Small intestine (tissue), 7 donors: ENCODE data around the gene TMEM41A. TPM values are rescaled to one million over a fixed set of nuclear protein-coding genes. Genes with fewer than 3 reads are reported as not detected.

Experiments used
- DNase-seq, 2 donors: peaks; one replicate each; pipeline versions ENCODE4 v3.0.0 to v3.0.0-alpha.2; 2013
- FAIRE-seq: peaks from 2 replicates; lab custom pipeline; 2012; peaks lifted over from hg19 to GRCh38; lab: Jason Lieb, UNC
- H3K27ac ChIP-seq, 3 donors: one replicate each; pipeline ENCODE4 v1.5.1; 2013; ENCODE audit warnings: low read length in 2 of 3, mild to moderate bottlenecking in 2 of 3, control low read depth in 1 of 3, inconsistent platforms in 1 of 3, low read depth in 1 of 3, moderate library complexity in 1 of 3
- H3K27me3 ChIP-seq, 3 donors: one replicate each; pipeline ENCODE4 v1.6.1; 2013; ENCODE audit warnings: low read length in 3 of 3, inconsistent platforms in 1 of 3; ENCODE audit not compliant: control insufficient read depth in 3 of 3, insufficient read depth in 3 of 3
- H3K36me3 ChIP-seq, 3 donors: one replicate each; pipeline ENCODE4 v1.6.1; 2013; ENCODE audit warnings: low read length in 3 of 3, inconsistent platforms in 1 of 3, low read depth in 1 of 3, mild to moderate bottlenecking in 1 of 3, moderate library complexity in 1 of 3; ENCODE audit not compliant: control insufficient read depth in 3 of 3, insufficient read depth in 2 of 3
- H3K4me1 ChIP-seq, 3 donors: one replicate each; pipeline ENCODE4 v1.6.1; 2013; ENCODE audit warnings: low read length in 2 of 3, inconsistent platforms in 1 of 3, low read depth in 1 of 3, mild to moderate bottlenecking in 1 of 3, moderate library complexity in 1 of 3; ENCODE audit not compliant: control insufficient read depth in 3 of 3, insufficient read depth in 2 of 3
- H3K4me3 ChIP-seq, 3 donors: one replicate each; pipeline ENCODE4 v1.5.1; 2013; ENCODE audit warnings: low read length in 3 of 3, control low read depth in 1 of 3, inconsistent platforms in 1 of 3, low read depth in 1 of 3, mild to moderate bottlenecking in 1 of 3, moderate library complexity in 1 of 3
- H3K9me3 ChIP-seq, 2 donors: one replicate each; pipeline ENCODE4 v1.6.1; 2013; ENCODE audit warnings: low read depth in 1 of 2, low read length in 1 of 2; ENCODE audit not compliant: control insufficient read depth in 2 of 2, insufficient read depth in 1 of 2
- whole genome bisulfite sequencing, 3 donors: extraction: QIAGEN DNeasy Blood & Tissue Kit; methylation state at CpG; one replicate each; pipeline ENCODE4 v1.1.7; 2013; 5-methylcytosine and 5-hydroxymethylcytosine counted together
- polyA plus RNA-seq, 4 donors: library from polyadenylated mRNA; stranded (reverse) in 3 of 4; unstranded in 1 of 4; fragments of 200-250 nt in 3 of 4; fragments of 120-200 nt in 1 of 4; gene quantifications; one replicate each; pipeline versions ENCODE4 v1.2.1 to v1.2.3, GENCODE V29; 2013
- donor health status: healthy with polysubstance abuse.
- donor health status: control.
- donor health status: control.
- donor health status: Bipolar disorder and iron deficiency.
- donor health status: healthy.

TMEM41A gene
- polyA plus RNA-seq, 4 donors, result 20.5 to 75.1 (median 37.8) TPM

DNA sequence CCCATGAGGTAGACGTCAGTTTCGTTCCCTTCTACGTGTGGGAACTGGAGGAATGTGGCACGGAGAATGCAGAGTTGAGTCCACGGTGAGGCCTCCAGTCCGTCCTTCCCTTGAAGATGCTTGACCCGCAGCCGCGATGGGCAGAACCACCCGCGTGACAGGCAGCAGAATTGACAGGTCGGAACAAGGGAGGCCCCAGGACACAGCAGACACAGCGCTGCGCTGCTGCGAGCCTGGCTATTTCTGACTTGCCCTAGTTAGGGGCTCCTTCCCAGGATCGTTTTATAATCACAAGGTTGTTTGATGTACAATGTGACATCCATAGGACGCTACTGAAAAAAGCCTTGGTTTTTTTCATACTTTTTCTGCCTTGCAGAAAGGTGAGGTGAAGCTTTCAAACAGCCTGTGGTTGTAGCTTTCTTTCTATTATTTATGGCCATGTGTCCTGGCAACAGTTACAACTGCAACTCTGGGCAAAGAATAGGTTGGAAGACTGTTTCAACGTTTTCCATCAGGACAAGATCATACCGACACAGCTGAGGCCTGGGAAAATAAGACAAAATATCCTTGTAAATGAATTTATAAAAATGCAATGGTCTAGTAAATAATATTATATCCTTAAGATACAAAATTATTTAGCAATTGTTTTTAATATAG, 9.6 kb upstream of the TMEM41A start:
- Histone ChIP-seq H3K27ac (no peak overlapping the region), H3K27me3 (no peaks in the 10 kb centered on the region), H3K4me1 (peaks cover 0 to 10% (median 2%) of the 10 kb centered on the region in 3 donors), H3K4me3 (no peak overlapping the region), H3K36me3 (peaks cover 0 to 14% (median 9%) of the 10 kb centered on the region in 3 donors), H3K9me3 (no peaks in the 10 kb centered on the region)
- no peak for DNase-seq
- no peak for FAIRE-seq
- 86 to 91% (median 91%) methylated on average over 19 of the region's 19 CpGs for WGBS, 3 donors

DNA sequence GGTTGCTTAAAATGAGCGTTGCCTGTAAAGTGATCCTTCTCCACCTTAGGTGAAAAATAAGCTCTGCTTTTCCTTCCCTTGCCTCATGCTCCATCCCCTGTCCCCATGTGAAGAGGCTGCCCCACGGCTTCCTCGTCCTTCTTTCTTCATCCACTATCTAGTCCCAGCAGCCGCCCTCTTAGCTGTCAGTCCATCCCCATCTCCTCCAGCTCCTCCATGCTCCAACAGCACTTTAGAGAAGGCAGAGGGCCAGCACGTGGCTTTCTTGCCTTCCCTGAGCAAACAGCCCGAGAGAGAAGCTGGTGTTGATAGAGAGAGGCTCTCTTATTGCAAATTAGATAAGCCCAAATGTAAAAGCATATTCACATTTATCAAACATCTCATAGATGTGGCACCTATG, 9.0 kb upstream of the TMEM41A start:
- no peaks in the 10 kb centered on the region for H3K9me3 ChIP-seq
- H3K27ac ChIP-seq, result no peak overlapping the region
- WGBS, 3 donors, result 70 to 82% (median 76%) methylated on average over 6 of the region's 6 CpGs
- no peak overlapping the region for H3K4me3 ChIP-seq
- no peaks in the 10 kb centered on the region for H3K27me3 ChIP-seq
- no peak for FAIRE-seq
- DNase-seq, result no peak
- H3K36me3 ChIP-seq, result peaks cover 0 to 11% (median 7%) of the 10 kb centered on the region in 3 donors
- peaks cover 0 to 15% (median 2%) of the 10 kb centered on the region in 3 donors for H3K4me1 ChIP-seq

- Histone ChIP-seq H3K36me3 (peaks cover 0 to 10% (median 5%) of the 10 kb centered on the region in 3 donors), H3K27ac (no peak overlapping the region), H3K4me3 (no peak overlapping the region), H3K9me3 (no peaks in the 10 kb centered on the region), H3K27me3 (no peaks in the 10 kb centered on the region), H3K4me1 (peaks cover 0 to 22% (median 4%) of the 10 kb centered on the region in 3 donors)
- FAIRE-seq, result no peak
- DNase-seq, result no peak
- WGBS, 3 donors, result 47 to 62% (median 50%) methylated on average over 3 of the region's 3 CpGs
Observed at GRCh38 chr3:185504636-185505035, 5.8 kb upstream of the TMEM41A start.

- WGBS, 3 donors, result 13 to 42% (median 23%) methylated on average over 1 of the region's 1 CpG
- DNase-seq (peak; percentile 79 to 88), FAIRE-seq (no peak)
- no peak overlapping the region for H3K4me3 ChIP-seq
- H3K9me3 ChIP-seq, result peaks cover 0 to 3% of the 10 kb centered on the region in 2 donors
- H3K27me3 ChIP-seq, result no peaks in the 10 kb centered on the region
- H3K36me3 ChIP-seq, result peaks cover 0 to 10% (median 5%) of the 10 kb centered on the region in 3 donors
- H3K27ac ChIP-seq, result peak overlapping the region; percentile 25 to 70 (median 45)
- peaks cover 0 to 26% (median 4%) of the 10 kb centered on the region in 3 donors for H3K4me1 ChIP-seq
Observed at GRCh38 chr3:185503521-185503920, 4.7 kb upstream of the TMEM41A start.

DNA sequence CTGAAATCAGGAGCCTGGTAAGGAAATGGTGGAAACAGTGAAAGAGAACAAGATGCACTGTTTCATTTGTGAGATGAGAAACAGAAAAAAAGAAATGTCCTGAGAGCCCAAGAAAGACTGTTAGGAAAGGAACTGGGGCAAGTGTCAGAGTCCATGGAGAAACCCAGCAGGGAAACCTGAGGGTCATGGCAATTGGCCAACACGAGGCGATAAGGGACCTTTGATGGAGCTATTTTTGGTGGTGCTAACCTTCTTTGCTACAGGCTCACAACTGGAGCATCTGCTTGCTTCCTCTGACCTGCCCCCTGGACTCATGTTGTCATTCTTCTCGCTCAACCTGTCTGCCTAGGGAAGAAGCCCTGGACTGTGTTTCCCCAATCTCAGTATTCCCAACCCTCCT, 4.2 kb upstream of the TMEM41A start:
- no peak for FAIRE-seq
- Histone ChIP-seq H3K9me3 (peaks cover 0 to 3% of the 10 kb centered on the region in 2 donors), H3K4me3 (no peak overlapping the region), H3K4me1 (peaks cover 0 to 26% (median 4%) of the 10 kb centered on the region in 3 donors), H3K27ac (peak overlapping the region; percentile 11 to 70 (median 55)), H3K36me3 (peaks cover 0 to 5% (median under 1%) of the 10 kb centered on the region in 3 donors), H3K27me3 (no peaks in the 10 kb centered on the region)
- WGBS, 3 donors, result 6 to 55% (median 24%) methylated on average over 3 of the region's 3 CpGs
- peak; percentile 74 to 85 for DNase-seq

DNA sequence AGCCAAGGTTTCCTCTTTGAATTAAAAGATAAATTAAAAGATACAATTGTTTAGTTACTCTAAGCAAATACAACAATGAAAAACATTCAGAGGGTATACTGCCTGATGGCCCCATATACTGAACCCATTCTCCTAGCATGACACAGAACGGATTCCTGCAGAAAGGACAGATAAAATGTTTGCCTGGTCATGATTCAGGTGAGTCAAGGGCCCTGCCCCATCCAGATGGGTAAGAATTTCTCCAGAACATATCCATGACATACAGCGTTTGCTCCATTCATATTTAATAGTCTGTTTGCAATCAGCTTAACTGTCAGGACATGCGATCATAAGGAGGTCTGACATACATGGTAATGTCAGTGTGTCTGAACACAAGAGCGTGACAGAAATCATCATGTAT, 8.6 kb downstream of the TMEM41A start:
- Histone ChIP-seq H3K4me1 (peaks cover 0 to 23% (median 0%) of the 10 kb centered on the region in 3 donors), H3K27me3 (no peaks in the 10 kb centered on the region), H3K27ac (peak overlapping the region in 1 of 3 donors; percentile 77), H3K9me3 (no peaks in the 10 kb centered on the region), H3K4me3 (no peak overlapping the region), H3K36me3 (peaks cover 10 to 48% (median 28%) of the 10 kb centered on the region in 3 donors)
- no peak for DNase-seq
- WGBS, 3 donors, result 70 to 85% (median 80%) methylated on average over 4 of the region's 4 CpGs
- no peak for FAIRE-seq

GRCh38 chr3:185489462-185489861, 9.4 kb downstream of the TMEM41A start:
- no peak overlapping the region for H3K4me3 ChIP-seq
- no peaks in the 10 kb centered on the region for H3K27me3 ChIP-seq
- DNase-seq (peak; percentile 91 to 94), FAIRE-seq (no peak)
- peaks cover 6 to 43% (median 24%) of the 10 kb centered on the region in 3 donors for H3K36me3 ChIP-seq
- H3K4me1 ChIP-seq, result peaks cover 0 to 23% (median 0%) of the 10 kb centered on the region in 3 donors
- 18 to 59% (median 30%) methylated on average over 3 of the region's 3 CpGs for WGBS, 3 donors
- H3K9me3 ChIP-seq, result no peaks in the 10 kb centered on the region
- peak overlapping the region in 1 of 3 donors; percentile 77 for H3K27ac ChIP-seq

DNA sequence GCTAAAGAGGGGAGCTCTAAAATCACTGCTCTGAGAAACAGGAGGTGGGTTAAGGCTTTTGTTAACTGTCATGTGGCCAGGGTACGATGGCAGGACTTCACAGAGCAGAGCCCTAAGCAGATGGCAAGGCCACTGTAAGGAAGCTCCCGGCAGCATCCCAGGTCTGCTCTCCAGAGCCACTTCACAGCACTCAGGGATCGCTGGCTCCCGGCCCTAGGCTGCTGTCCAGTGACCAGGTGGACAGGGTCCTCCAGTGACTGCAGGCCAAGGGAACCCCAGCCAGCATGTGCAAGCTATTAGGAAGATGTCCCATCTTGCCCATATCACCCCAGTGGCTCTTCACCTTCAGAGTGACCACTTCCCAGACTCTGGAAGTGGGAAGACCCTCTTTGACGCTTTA, 10.4 kb downstream of the TMEM41A start:
- no peak for DNase-seq

More for the DNA sequence above, 10.4 kb downstream of the TMEM41A start:
- no peak for FAIRE-seq
- WGBS, 3 donors, result 94 to 96% (median 96%) methylated on average over 5 of the region's 5 CpGs
- H3K36me3 ChIP-seq, result peaks cover 2 to 34% (median 17%) of the 10 kb centered on the region in 3 donors
- no peak overlapping the region for H3K4me3 ChIP-seq
- peak overlapping the region in 1 of 3 donors; percentile 72 for H3K27ac ChIP-seq
- no peaks in the 10 kb centered on the region for H3K27me3 ChIP-seq
- H3K4me1 ChIP-seq, result peaks cover 0 to 23% (median 0%) of the 10 kb centered on the region in 3 donors
- no peaks in the 10 kb centered on the region for H3K9me3 ChIP-seq
